ENCODE data around the gene MAP3K21.

- TF ChIP-seq CTCF (conservative IDR thresholded peaks at IDR 0.05): no peak
- TF ChIP-seq ZFX (IDR thresholded peaks at IDR 0.05): no peak
Measured at GRCh38 chr1:233357595-233358397, 30.3 kb downstream of the MAP3K21 start.
